Ishikawa (cell line): Measurements from ENCODE around the gene BHLHA15.

Experiments
- CEBPB ChIP-seq: IDR thresholded peaks from 2 replicates; pipeline ENCODE4 v1.6.1; 2012
- EP300 ChIP-seq: IDR thresholded peaks from 2 replicates; pipeline ENCODE4 v1.6.1; 2012; ENCODE audit warnings: borderline replicate concordance
- TAF1 ChIP-seq: IDR thresholded peaks from 2 replicates; pipeline ENCODE4 v1.6.1; 2012; ENCODE audit warnings: low read depth, mild to moderate bottlenecking
- TF ChIP-seq, protein P1 (sequence below): IDR thresholded peaks from 2 replicates; pipeline ENCODE4 v1.6.1; 2012
- TF ChIP-seq, protein P2 (sequence below): IDR thresholded peaks from 2 replicates; pipeline ENCODE4 v1.6.1; 2012; ENCODE audit warnings: low read depth, mild to moderate bottlenecking
- TF ChIP-seq, protein P3 (sequence below): IDR thresholded peaks from 2 replicates; pipeline ENCODE4 v1.6.1; 2012

DNA sequence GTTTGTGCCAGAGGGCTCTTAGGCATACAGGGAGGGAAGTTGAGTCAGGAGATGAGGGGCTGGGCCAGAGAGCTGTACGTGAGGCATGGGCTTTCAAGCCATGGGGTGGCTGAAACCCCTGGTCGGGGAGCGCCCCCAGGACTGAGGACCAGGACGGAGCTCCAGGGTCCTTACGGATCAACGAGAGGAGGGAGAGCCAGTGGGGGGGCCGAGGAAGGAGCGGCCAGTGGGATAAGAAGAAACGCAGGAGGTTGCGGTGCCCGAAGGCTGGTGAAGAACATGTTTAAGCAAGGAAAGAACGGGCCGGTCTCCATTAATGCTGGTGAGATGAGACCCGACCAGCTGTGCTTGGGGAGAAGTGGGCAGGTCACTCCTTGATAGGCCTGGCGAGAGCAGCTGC lies 43.6 kb upstream of the BHLHA15 start:
- TF ChIP-seq EP300, result no peak
- TF ChIP-seq, protein P1, sequence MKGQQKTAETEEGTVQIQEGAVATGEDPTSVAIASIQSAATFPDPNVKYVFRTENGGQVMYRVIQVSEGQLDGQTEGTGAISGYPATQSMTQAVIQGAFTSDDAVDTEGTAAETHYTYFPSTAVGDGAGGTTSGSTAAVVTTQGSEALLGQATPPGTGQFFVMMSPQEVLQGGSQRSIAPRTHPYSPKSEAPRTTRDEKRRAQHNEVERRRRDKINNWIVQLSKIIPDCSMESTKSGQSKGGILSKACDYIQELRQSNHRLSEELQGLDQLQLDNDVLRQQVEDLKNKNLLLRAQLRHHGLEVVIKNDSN, result no peak
- TF ChIP-seq TAF1, result no peak
- TF ChIP-seq, protein P2, sequence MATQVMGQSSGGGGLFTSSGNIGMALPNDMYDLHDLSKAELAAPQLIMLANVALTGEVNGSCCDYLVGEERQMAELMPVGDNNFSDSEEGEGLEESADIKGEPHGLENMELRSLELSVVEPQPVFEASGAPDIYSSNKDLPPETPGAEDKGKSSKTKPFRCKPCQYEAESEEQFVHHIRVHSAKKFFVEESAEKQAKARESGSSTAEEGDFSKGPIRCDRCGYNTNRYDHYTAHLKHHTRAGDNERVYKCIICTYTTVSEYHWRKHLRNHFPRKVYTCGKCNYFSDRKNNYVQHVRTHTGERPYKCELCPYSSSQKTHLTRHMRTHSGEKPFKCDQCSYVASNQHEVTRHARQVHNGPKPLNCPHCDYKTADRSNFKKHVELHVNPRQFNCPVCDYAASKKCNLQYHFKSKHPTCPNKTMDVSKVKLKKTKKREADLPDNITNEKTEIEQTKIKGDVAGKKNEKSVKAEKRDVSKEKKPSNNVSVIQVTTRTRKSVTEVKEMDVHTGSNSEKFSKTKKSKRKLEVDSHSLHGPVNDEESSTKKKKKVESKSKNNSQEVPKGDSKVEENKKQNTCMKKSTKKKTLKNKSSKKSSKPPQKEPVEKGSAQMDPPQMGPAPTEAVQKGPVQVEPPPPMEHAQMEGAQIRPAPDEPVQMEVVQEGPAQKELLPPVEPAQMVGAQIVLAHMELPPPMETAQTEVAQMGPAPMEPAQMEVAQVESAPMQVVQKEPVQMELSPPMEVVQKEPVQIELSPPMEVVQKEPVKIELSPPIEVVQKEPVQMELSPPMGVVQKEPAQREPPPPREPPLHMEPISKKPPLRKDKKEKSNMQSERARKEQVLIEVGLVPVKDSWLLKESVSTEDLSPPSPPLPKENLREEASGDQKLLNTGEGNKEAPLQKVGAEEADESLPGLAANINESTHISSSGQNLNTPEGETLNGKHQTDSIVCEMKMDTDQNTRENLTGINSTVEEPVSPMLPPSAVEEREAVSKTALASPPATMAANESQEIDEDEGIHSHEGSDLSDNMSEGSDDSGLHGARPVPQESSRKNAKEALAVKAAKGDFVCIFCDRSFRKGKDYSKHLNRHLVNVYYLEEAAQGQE, result no peak
- TF ChIP-seq CEBPB, result no peak
- TF ChIP-seq, protein P3, sequence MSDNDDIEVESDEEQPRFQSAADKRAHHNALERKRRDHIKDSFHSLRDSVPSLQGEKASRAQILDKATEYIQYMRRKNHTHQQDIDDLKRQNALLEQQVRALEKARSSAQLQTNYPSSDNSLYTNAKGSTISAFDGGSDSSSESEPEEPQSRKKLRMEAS, result no peak
